Osteoblast (primary cell): Measurements from ENCODE around the gene VAV2. TPM values are rescaled to one million over a fixed set of nuclear protein-coding genes. Genes with fewer than 3 reads are reported as not detected.
A peak's percentile ranks its signal among the peaks of the same experiment; 100 is the strongest.

Experiments used
- DNase-seq: peaks from one replicate; pipeline ENCODE4 v3.0.0; 2011; ENCODE audit warnings: low spot score, mixed read lengths; ENCODE audit not compliant: insufficient read length; ENCODE audit errors: missing footprints
- H2AFZ ChIP-seq: 2 replicates; pipeline ENCODE4 v1.6.0; 2011; ENCODE audit warnings: mild to moderate bottlenecking, low read length
- H3K27ac ChIP-seq: 2 replicates; pipeline ENCODE4 v1.5.1; 2011; ENCODE audit warnings: mild to moderate bottlenecking, low read depth, low read length, moderate library complexity
- H3K27me3 ChIP-seq: 2 replicates; pipeline ENCODE4 v1.6.0; 2012; ENCODE audit warnings: mild to moderate bottlenecking, control low read depth, inconsistent platforms, low read length, moderate library complexity; ENCODE audit not compliant: insufficient read depth
- H3K36me3 ChIP-seq: 2 replicates; pipeline ENCODE4 v1.5.1; 2011; ENCODE audit warnings: mild to moderate bottlenecking, low read length, control low read depth, moderate library complexity; ENCODE audit not compliant: insufficient read depth
- H3K4me1 ChIP-seq: 2 replicates; pipeline ENCODE4 v1.5.1; 2011; ENCODE audit warnings: mild to moderate bottlenecking, low read length, control low read depth, moderate library complexity; ENCODE audit not compliant: insufficient read depth
- H3K4me2 ChIP-seq: 2 replicates; pipeline ENCODE4 v1.6.0; 2011; ENCODE audit warnings: mild to moderate bottlenecking, low read length; ENCODE audit not compliant: insufficient read depth
- H3K4me3 ChIP-seq: fragments of 200-600 bp; sonication (generic); 3 replicates; pipeline ENCODE4 v1.5.1; 2012; ENCODE audit warnings: mild to moderate bottlenecking, low read length, inconsistent platforms; ENCODE audit not compliant: insufficient read depth
- H3K79me2 ChIP-seq: 2 replicates; pipeline ENCODE4 v1.6.0; 2012; ENCODE audit warnings: mild to moderate bottlenecking, low read length, control low read depth, inconsistent platforms; ENCODE audit not compliant: insufficient read depth
- H3K9me3 ChIP-seq: 2 replicates; pipeline ENCODE4 v1.5.1; 2011; ENCODE audit warnings: low read depth, low read length, control low read depth
- H4K20me1 ChIP-seq: 2 replicates; pipeline ENCODE4 v1.6.0; 2012; ENCODE audit warnings: mild to moderate bottlenecking, low read length, control low read depth; ENCODE audit not compliant: insufficient read depth
- total RNA-seq: library from RNA; depleted of rRNA; stranded (reverse); fragments of >200 nt; gene quantifications from 2 replicates; pipeline ENCODE4 v1.2.3, GENCODE V29; 2012
- TF ChIP-seq, protein P1 (sequence below): IDR thresholded peaks from 2 replicates; pipeline ENCODE4 v1.5.1; 2011; ENCODE audit warnings: mild to moderate bottlenecking, low read depth, low read length, moderate library complexity; ENCODE audit errors: extremely low read depth

Gene VAV2
- total RNA-seq, 1 donor, result 8.0 TPM

DNA sequence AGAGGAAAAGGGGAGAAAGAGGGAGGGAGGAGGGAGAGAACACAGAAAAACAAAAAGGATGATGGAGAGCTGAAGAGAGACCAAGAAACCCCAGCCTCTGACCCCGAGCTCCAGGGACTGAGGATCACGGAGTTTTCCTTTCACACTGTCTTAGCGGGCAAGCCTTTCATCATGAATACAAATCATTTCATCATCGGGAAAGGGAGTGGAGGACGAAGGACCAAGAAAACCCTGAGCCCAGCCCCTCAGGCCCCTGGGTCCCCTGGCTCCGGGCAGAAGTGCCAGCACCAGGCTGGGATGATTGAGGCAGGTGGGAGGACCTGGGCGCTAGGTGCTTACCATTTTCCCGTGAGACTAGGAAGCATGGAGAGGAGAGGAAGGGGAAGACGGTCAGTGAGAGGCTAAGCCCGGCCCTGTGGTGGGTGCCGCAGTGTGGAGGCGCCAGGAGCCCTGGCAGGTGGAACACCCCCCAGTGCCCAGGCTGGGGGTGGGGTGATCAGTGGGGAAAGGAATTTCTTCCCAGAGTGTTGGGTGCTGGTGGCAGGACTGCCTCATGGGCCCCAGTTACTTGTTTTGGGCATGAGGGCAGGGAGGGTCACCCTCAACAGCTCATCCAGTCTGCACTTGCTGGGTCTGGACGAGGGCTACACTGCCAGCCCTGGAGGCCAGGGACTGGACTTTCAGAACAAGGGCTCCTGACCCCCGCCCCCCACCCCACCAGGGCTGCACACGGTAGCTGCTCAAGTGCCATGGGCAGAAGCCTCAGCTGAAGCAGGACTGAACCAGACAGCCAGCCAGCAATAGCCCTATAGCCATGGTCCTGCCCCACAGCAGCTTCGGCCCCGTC is 205.0 kb downstream of the VAV2 start:
- Histone ChIP-seq H2AFZ (no peak overlapping the region), H3K79me2 (no peaks in the 10 kb centered on the region), H3K4me3 (no peak overlapping the region), H3K36me3 (peaks cover 39% of the 10 kb centered on the region), H4K20me1 (peaks cover 3% of the 10 kb centered on the region), H3K4me2 (no peak overlapping the region), H3K27me3 (no peaks in the 10 kb centered on the region), H3K9me3 (no peaks in the 10 kb centered on the region), H3K4me1 (no peaks in the 10 kb centered on the region), H3K27ac (no peak overlapping the region)
- peak; percentile 79 for DNase-seq
- TF ChIP-seq, protein P1, sequence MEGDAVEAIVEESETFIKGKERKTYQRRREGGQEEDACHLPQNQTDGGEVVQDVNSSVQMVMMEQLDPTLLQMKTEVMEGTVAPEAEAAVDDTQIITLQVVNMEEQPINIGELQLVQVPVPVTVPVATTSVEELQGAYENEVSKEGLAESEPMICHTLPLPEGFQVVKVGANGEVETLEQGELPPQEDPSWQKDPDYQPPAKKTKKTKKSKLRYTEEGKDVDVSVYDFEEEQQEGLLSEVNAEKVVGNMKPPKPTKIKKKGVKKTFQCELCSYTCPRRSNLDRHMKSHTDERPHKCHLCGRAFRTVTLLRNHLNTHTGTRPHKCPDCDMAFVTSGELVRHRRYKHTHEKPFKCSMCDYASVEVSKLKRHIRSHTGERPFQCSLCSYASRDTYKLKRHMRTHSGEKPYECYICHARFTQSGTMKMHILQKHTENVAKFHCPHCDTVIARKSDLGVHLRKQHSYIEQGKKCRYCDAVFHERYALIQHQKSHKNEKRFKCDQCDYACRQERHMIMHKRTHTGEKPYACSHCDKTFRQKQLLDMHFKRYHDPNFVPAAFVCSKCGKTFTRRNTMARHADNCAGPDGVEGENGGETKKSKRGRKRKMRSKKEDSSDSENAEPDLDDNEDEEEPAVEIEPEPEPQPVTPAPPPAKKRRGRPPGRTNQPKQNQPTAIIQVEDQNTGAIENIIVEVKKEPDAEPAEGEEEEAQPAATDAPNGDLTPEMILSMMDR, result no peak

DNA sequence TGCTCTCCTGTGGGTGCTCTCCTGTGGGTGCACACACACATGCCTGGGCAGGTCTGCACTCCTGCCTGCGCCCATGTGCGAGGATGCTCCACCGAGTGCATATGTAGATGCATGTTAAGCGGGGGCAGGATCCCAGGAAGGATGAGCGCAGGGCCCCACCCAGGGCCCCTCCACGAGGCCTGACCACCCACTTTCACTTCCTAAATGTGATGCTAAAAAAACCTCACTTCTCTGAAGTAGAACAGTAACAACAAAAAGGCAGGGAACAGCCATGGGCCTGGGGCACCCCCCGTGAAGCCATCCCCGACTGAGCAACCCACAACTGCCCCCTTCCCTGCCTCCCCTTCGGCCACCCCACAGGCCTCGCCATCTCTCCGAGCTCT is 205.8 kb downstream of the VAV2 start:
- Histone ChIP-seq H3K36me3 (peaks cover 35% of the 10 kb centered on the region), H3K27ac (no peak overlapping the region), H3K4me1 (no peaks in the 10 kb centered on the region), H3K4me2 (no peak overlapping the region), H3K27me3 (no peaks in the 10 kb centered on the region), H3K79me2 (no peaks in the 10 kb centered on the region), H3K4me3 (no peak overlapping the region), H2AFZ (no peak overlapping the region), H4K20me1 (peaks cover 3% of the 10 kb centered on the region), H3K9me3 (no peaks in the 10 kb centered on the region)
- TF ChIP-seq, protein P1, result no peak
- DNase-seq, result no peak

GRCh38 chr9:133785753-133786370 is 206.3 kb downstream of the VAV2 start:
- DNase-seq, result no peak
- Histone ChIP-seq H3K79me2 (no peaks in the 10 kb centered on the region), H3K27ac (no peak overlapping the region), H4K20me1 (peaks cover 7% of the 10 kb centered on the region), H3K4me2 (no peak overlapping the region), H3K36me3 (peaks cover 34% of the 10 kb centered on the region), H3K27me3 (no peaks in the 10 kb centered on the region), H3K9me3 (no peaks in the 10 kb centered on the region), H3K4me3 (no peak overlapping the region), H2AFZ (no peak overlapping the region), H3K4me1 (no peaks in the 10 kb centered on the region)
- TF ChIP-seq, protein P1, result no peak
